RPMI8226 (cell line): Measurements from ENCODE around the gene IFNG.

ENCODE experiments used
- DNase-seq: peaks from one replicate; pipeline ENCODE4 v3.0.0-alpha.2; 2015

The IFNG gene

GRCh38 chr12:68163560-68164081, 4.1 kb upstream of the IFNG start:
- no peak for DNase-seq

GRCh38 chr12:68162374-68162773, 2.8 kb upstream of the IFNG start:
- DNase-seq: no peak

- DNase-seq: peak; percentile 13
Measured at GRCh38 chr12:68158432-68158831, 1.1 kb downstream of the IFNG start.

- no peak for DNase-seq
Measured at GRCh38 chr12:68157380-68157779, 2.2 kb downstream of the IFNG start.

GRCh38 chr12:68156636-68157035, 2.9 kb downstream of the IFNG start:
- no peak for DNase-seq

- DNase-seq: no peak
Measured at GRCh38 chr12:68154779-68155178, 4.8 kb downstream of the IFNG start.

- no peak for DNase-seq
Measured at GRCh38 chr12:68148261-68148951, 11.1 kb downstream of the IFNG start.

- DNase-seq: no peak
Measured at GRCh38 chr12:68140556-68140955, 19.0 kb downstream of the IFNG start.

GRCh38 chr12:68139941-68140340, 19.6 kb downstream of the IFNG start:
- no peak for DNase-seq

- no peak for DNase-seq
Measured at GRCh38 chr12:68139001-68139400, 20.5 kb downstream of the IFNG start.

- DNase-seq: no peak
Measured at GRCh38 chr12:68138480-68138879, 21.1 kb downstream of the IFNG start.

- no peak for DNase-seq
Measured at GRCh38 chr12:68137335-68137830, 22.2 kb downstream of the IFNG start.

- no peak for DNase-seq
Measured at GRCh38 chr12:68135520-68135919, 24.0 kb downstream of the IFNG start.

- DNase-seq: no peak
Measured at GRCh38 chr12:68131867-68132414, 27.6 kb downstream of the IFNG start.

- DNase-seq: no peak
Measured at GRCh38 chr12:68129979-68130378, 29.6 kb downstream of the IFNG start.

- DNase-seq: no peak
Measured at GRCh38 chr12:68122236-68122920, 37.2 kb downstream of the IFNG start.

- DNase-seq: no peak
Measured at GRCh38 chr12:68121143-68121542, 38.4 kb downstream of the IFNG start.

- DNase-seq: no peak
Measured at GRCh38 chr12:68119724-68120211, 39.8 kb downstream of the IFNG start.

GRCh38 chr12:68119250-68119649, 40.3 kb downstream of the IFNG start:
- DNase-seq: no peak

GRCh38 chr12:68118096-68118755, 41.3 kb downstream of the IFNG start:
- no peak for DNase-seq

- DNase-seq: no peak
Measured at GRCh38 chr12:68117661-68118060, 41.9 kb downstream of the IFNG start.

- no peak for DNase-seq
Measured at GRCh38 chr12:68115281-68115680, 44.3 kb downstream of the IFNG start.

GRCh38 chr12:68114606-68115005, 44.9 kb downstream of the IFNG start:
- no peak for DNase-seq
